K562 (cell line): ENCODE results near the gene HBEGF. TPM values are rescaled to one million over a fixed set of nuclear protein-coding genes. Genes with fewer than 3 reads are reported as not detected.

ENCODE experiments used
- E2F3 ChIP-seq: fragments of 250-450 bp; sonication (Bioruptor Pico); IDR thresholded peaks from 2 replicates; pipeline ENCODE4 v1.4.0; 2020; ENCODE audit warnings: mild to moderate bottlenecking
- MEIS2 ChIP-seq: fragments of 450-650 bp; IDR thresholded peaks from 2 replicates; pipeline ENCODE4 v1.6.1; 2014; ENCODE audit warnings: mild to moderate bottlenecking; ENCODE audit not compliant: partially characterized antibody
- NFIX ChIP-seq: fragments of 250-450 bp; sonication (Bioruptor Pico); IDR thresholded peaks from 2 replicates; pipeline ENCODE4 v1.4.0; 2020; ENCODE audit warnings: low read depth, mild to moderate bottlenecking, moderate library complexity
- PPARD ChIP-seq: fragments of 250-450 bp; sonication (Bioruptor Pico); IDR thresholded peaks from 2 replicates; pipeline ENCODE4 v1.8.0; 2022; ENCODE audit warnings: inconsistent platforms, mild to moderate bottlenecking, moderate library complexity
- SMAD2 ChIP-seq: fragments of 150-350 bp; IDR thresholded peaks from 2 replicates; pipeline ENCODE4 v1.6.1; 2014; ENCODE audit warnings: low read depth, mild to moderate bottlenecking, low read length
- SP1 ChIP-seq: sonication (generic); formaldehyde crosslinking; IDR thresholded peaks from 2 replicates; pipeline ENCODE4 v1.8.1; 2022; ENCODE audit warnings: mild to moderate bottlenecking, missing genetic modification reagents
- U2AF2 ChIP-seq: fragments of 200-400 bp; formaldehyde crosslinking; optimal IDR thresholded peaks from 2 replicates; pipeline ENCODE3; 2017; ENCODE audit warnings: low read depth, mild to moderate bottlenecking, low read length
- ZNF165 ChIP-seq: fragments of 250-450 bp; sonication (Bioruptor Pico); IDR thresholded peaks from 2 replicates; pipeline ENCODE4 v1.4.0; 2020; ENCODE audit warnings: borderline replicate concordance
- ZNF668 ChIP-seq: fragments of 250-450 bp; sonication (Bioruptor Pico); IDR thresholded peaks from 2 replicates; pipeline ENCODE4 v1.8.0; 2022; ENCODE audit warnings: mild to moderate bottlenecking, inconsistent platforms
- polyA plus RNA-seq, 8 experiments: library from polyadenylated mRNA; depleted of rRNA in 4 of 8; stranded (reverse) in 5 of 8; unstranded in 3 of 8; fragments of >200 nt; fragmentation: Nextera tagmentation in 2 of 8; fragmentation: Illumina TruSeq in 1 of 8; extraction: Ambion mirVana in 2 of 8; extraction: Trizol in 1 of 8; gene quantifications; 2 replicates each; pipeline versions ENCODE4 v1.2.1 to v1.2.3, GENCODE V29; 2011 to 2014; ENCODE audit warnings: inconsistent platforms in 1 of 8, missing spikeins in 1 of 8
- total RNA-seq, 7 experiments: library from RNA; depleted of rRNA in 6 of 7; stranded (reverse); fragments of >200 nt in 6 of 7; fragmentation: Illumina TruSeq in 2 of 7; extraction: Trizol in 2 of 7; gene quantifications; 2 replicates each; pipeline versions ENCODE4 v1.2.1 to v1.2.3, GENCODE V29; 2011 to 2021; ENCODE audit warnings: low replicate concordance in 1 of 7
- TF ChIP-seq, protein P1 (sequence below): fragments of 450-650 bp; IDR thresholded peaks from 2 replicates; pipeline ENCODE4 v1.6.1; 2018; ENCODE audit warnings: mild to moderate bottlenecking, low read depth; ENCODE audit not compliant: partially characterized antibody
- TF ChIP-seq, protein P2 (sequence below): fragments of 150-350 bp; IDR thresholded peaks from 2 replicates; pipeline ENCODE4 v1.6.1; 2014; ENCODE audit warnings: low read depth, mild to moderate bottlenecking, low read length, borderline replicate concordance
- TF ChIP-seq, protein P3 (sequence below): sonication (generic); formaldehyde crosslinking; IDR thresholded peaks from 2 replicates; pipeline ENCODE4 v1.8.0; 2022; ENCODE audit warnings: mild to moderate bottlenecking, missing genetic modification reagents
- TF ChIP-seq, protein P4 (sequence below): sonication (generic); formaldehyde crosslinking; IDR thresholded peaks from 2 replicates; pipeline ENCODE4 v1.8.0; 2022; ENCODE audit warnings: mild to moderate bottlenecking, missing genetic modification reagents, borderline replicate concordance

Gene HBEGF
- total and polyA plus RNA-seq, 9 of the 15 experiments (the other 6 are each of a cell fraction or from before 2014, with no cell fraction given), result 0.11 to 1.1 (median 0.60) TPM

DNA sequence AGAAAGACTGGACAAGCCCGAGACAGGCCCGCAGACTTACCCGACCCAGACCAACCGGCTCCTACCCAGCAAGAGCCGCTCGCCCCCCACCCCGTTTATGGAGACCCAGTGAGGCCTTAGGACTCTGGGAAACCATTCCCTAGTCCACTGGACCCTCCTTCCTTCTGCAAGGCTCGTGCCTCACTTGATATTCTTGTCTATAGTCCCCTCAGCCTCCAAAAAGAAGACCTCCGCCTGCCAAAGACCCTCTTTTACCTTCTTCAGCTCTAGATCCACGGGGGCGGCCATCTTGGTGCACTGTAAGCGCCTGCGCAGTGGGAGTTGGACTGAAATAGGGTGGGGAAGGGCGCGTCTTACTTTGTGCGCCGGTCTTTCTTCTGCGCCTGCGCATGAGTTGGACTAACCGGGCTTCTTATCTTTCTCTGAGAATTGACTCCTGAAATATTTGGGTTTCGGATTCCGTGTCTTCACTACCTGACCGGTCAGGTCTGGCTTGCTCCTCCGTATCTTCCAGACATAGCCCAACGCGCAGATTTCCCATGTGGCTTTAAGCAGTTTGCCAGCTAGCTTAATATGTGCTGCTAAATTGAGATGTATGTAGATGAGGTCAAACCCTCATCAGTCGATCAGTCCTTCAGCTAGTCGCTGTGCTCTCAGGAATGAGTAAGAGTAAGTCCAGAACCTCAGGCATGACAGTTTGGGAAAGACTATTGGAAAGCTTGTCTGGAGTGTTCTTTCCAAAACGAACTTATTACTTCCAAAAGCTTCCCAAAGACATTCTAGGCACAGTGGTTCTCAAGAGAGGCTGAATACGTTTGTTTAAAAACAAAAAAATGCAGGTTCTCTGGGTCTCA lies 43.4 kb downstream of the HBEGF start, which contains the start of gene PFDN1 (continued):
- TF ChIP-seq, protein P1, sequence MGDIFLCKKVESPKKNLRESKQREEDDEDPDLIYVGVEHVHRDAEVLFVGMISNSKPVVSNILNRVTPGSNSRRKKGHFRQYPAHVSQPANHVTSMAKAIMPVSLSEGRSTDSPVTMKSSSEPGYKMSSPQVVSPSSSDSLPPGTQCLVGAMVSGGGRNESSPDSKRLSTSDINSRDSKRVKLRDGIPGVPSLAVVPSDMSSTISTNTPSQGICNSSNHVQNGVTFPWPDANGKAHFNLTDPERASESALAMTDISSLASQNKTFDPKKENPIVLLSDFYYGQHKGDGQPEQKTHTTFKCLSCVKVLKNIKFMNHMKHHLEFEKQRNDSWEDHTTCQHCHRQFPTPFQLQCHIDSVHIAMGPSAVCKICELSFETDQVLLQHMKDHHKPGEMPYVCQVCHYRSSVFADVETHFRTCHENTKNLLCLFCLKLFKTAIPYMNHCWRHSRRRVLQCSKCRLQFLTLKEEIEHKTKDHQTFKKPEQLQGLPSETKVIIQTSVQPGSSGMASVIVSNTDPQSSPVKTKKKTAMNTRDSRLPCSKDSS, result no peak
- TF ChIP-seq ZNF668 (CRISPR knock-in tag) (no peak), ZNF165 (CRISPR knock-in tag) (no peak), U2AF2 (no peak), E2F3 (no peak), MEIS2 (peak; percentile 83), PPARD (CRISPR knock-in tag) (no peak), SMAD2 (no peak), SP1 (CRISPR knock-in tag) (no peak), NFIX (CRISPR knock-in tag) (no peak)
- TF ChIP-seq, protein P2, sequence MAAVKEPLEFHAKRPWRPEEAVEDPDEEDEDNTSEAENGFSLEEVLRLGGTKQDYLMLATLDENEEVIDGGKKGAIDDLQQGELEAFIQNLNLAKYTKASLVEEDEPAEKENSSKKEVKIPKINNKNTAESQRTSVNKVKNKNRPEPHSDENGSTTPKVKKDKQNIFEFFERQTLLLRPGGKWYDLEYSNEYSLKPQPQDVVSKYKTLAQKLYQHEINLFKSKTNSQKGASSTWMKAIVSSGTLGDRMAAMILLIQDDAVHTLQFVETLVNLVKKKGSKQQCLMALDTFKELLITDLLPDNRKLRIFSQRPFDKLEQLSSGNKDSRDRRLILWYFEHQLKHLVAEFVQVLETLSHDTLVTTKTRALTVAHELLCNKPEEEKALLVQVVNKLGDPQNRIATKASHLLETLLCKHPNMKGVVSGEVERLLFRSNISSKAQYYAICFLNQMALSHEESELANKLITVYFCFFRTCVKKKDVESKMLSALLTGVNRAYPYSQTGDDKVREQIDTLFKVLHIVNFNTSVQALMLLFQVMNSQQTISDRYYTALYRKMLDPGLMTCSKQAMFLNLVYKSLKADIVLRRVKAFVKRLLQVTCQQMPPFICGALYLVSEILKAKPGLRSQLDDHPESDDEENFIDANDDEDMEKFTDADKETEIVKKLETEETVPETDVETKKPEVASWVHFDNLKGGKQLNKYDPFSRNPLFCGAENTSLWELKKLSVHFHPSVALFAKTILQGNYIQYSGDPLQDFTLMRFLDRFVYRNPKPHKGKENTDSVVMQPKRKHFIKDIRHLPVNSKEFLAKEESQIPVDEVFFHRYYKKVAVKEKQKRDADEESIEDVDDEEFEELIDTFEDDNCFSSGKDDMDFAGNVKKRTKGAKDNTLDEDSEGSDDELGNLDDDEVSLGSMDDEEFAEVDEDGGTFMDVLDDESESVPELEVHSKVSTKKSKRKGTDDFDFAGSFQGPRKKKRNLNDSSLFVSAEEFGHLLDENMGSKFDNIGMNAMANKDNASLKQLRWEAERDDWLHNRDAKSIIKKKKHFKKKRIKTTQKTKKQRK, result no peak
- TF ChIP-seq, protein P3, sequence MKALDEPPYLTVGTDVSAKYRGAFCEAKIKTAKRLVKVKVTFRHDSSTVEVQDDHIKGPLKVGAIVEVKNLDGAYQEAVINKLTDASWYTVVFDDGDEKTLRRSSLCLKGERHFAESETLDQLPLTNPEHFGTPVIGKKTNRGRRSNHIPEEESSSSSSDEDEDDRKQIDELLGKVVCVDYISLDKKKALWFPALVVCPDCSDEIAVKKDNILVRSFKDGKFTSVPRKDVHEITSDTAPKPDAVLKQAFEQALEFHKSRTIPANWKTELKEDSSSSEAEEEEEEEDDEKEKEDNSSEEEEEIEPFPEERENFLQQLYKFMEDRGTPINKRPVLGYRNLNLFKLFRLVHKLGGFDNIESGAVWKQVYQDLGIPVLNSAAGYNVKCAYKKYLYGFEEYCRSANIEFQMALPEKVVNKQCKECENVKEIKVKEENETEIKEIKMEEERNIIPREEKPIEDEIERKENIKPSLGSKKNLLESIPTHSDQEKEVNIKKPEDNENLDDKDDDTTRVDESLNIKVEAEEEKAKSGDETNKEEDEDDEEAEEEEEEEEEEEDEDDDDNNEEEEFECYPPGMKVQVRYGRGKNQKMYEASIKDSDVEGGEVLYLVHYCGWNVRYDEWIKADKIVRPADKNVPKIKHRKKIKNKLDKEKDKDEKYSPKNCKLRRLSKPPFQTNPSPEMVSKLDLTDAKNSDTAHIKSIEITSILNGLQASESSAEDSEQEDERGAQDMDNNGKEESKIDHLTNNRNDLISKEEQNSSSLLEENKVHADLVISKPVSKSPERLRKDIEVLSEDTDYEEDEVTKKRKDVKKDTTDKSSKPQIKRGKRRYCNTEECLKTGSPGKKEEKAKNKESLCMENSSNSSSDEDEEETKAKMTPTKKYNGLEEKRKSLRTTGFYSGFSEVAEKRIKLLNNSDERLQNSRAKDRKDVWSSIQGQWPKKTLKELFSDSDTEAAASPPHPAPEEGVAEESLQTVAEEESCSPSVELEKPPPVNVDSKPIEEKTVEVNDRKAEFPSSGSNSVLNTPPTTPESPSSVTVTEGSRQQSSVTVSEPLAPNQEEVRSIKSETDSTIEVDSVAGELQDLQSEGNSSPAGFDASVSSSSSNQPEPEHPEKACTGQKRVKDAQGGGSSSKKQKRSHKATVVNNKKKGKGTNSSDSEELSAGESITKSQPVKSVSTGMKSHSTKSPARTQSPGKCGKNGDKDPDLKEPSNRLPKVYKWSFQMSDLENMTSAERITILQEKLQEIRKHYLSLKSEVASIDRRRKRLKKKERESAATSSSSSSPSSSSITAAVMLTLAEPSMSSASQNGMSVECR, result no peak
- TF ChIP-seq, protein P4, sequence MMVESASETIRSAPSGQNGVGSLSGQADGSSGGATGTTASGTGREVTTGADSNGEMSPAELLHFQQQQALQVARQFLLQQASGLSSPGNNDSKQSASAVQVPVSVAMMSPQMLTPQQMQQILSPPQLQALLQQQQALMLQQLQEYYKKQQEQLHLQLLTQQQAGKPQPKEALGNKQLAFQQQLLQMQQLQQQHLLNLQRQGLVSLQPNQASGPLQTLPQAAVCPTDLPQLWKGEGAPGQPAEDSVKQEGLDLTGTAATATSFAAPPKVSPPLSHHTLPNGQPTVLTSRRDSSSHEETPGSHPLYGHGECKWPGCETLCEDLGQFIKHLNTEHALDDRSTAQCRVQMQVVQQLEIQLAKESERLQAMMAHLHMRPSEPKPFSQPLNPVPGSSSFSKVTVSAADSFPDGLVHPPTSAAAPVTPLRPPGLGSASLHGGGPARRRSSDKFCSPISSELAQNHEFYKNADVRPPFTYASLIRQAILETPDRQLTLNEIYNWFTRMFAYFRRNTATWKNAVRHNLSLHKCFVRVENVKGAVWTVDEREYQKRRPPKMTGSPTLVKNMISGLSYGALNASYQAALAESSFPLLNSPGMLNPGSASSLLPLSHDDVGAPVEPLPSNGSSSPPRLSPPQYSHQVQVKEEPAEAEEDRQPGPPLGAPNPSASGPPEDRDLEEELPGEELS, result no peak
